Embryonic facial prominence (tissue), 1 donor: Measurements from ENCODE around the gene RAD51.
"Not testable (repeated sequence)": the region's sequence is repeated elsewhere in the genome, so short reads cannot be mapped to it uniquely, and the experiment has no call there.

ENCODE experiments used
- DNase-seq: peaks from one replicate; pipeline ENCODE4 v3.0.0-alpha.2; 2016; ENCODE audit errors: extremely low spot score

Gene RAD51

DNA sequence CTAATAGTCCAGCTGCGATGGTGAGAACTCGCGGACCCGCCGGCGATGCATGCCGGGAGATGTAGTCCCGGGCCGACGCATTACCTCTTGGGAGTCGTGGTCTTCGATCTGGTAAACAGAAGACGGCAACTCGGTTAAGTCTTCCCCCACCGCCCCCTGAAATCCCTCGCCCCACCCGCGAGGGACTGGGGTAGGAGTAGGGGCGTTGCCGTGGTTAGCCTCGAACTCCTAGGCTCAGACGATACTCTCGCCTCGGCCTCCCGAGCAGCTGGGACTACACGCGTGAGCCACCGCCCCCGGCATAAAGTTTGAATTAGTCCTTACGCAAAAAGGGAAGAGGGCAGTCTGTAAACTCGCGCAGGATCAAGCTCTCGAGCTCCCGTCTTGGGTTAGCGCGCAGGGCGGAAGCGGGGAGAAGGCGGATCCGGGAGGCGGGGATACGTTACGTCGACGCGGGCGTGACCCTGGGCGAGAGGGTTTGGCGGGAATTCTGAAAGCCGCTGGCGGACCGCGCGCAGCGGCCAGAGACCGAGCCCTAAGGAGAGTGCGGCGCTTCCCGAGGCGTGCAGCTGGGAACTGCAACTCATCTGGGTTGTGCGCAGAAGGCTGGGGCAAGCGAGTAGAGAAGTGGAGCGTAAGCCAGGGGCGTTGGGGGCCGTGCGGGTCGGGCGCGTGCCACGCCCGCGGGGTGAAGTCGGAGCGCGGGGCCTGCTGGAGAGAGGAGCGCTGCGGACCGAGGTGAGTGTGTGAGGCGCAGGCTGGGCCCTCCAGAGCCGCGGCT is at the start of gene RAD51:
Gene RAD51 (plus strand): TSS at position 487 of the 781 bp plus-strand sequence. CDS start 3,585 bp downstream, outside the sequence.
- peak; percentile 89 for DNase-seq

DNA sequence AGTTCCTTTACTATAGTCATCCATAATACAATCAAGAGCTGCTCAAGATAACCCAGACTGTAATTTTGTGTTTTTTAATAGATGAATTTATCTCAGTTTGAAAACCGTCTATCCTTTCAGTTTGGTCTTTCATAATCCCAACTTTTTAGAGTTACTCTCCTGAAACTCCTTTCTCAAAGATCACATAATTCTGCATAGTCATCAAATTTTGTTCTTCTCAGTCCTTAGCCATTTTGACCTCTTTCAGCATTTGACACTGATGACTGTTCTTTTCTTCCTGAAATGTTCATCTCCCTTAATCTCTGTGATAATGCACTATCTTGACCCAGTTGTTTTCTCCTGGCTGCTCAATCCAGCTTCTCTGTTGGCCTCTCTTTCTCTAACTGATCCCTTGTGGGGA is 47.5 kb upstream of the RAD51 start:
- no peak for DNase-seq

DNA sequence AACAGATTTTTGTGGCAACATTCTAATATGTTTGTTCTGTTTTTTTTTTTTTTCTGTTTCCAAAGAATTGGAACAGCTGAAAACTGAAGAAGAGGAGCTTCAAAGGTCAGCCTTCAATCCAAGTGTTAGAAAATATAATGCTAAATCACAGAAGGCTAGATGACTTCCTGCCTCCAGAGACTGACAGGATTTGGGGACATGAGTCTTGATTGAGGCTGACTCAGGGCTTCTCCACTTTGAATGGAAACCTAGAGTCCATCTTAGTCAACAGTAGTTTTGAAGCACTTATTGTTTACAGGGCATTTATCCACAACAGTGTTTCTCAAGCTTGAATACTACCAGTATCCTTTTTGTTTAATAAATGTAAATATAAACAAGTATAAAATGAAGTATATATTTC is 44.5 kb upstream of the RAD51 start:
- DNase-seq, result no peak

- DNase-seq, result no peak
Observed at GRCh38 chr15:40660686-40661085, 34.3 kb upstream of the RAD51 start.

DNA sequence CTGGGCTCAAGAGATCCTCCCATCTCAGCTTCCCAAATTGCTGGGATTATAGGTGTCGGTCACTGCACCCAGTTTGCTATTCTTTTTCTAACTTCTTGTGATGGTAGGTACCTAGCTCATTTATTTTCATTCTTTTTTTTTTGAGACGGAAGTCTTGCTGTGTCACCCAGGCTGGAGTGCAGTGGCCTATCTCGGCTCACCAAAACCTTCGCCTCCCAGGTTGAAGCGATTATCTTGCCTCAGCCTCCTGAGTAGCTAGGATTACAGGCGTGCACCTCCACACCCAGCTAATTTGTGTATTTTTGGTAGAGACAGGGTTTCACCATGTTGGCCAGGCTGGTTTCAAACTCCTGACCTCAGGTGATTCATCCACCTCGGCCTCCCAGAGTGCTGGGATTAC is 30.1 kb upstream of the RAD51 start:
- DNase-seq, result no peak

DNA sequence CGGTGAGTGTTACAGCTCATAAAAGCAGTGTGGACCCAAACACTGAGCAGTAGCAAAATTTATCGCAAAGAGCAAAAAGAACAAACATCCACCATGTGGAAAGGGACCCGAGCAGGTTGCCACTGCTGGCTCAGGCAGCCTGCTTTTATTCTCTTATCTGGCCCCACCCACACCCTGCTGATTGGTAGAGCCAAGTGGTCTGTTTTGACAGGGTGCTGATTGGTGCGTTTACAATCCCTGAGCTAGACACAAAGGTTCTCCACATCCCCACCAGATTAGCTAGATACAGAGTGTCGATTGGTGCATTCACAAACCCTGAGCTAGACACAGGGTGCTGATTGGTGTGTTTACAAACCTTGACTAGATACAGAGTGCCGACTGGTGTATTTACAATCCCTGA is 18.7 kb upstream of the RAD51 start:
- DNase-seq, result not testable (repeated sequence)

GRCh38 chr15:40676906-40677305 is 18.1 kb upstream of the RAD51 start:
- not testable (repeated sequence) for DNase-seq

- no peak for DNase-seq
Observed at GRCh38 chr15:40680151-40680550, 14.8 kb upstream of the RAD51 start.

- not testable (repeated sequence) for DNase-seq
Observed at GRCh38 chr15:40680959-40681358, 14.0 kb upstream of the RAD51 start.

- DNase-seq, result no peak
Observed at GRCh38 chr15:40684381-40684780, 10.6 kb upstream of the RAD51 start.

- no peak for DNase-seq
Observed at GRCh38 chr15:40685376-40685775, 9.6 kb upstream of the RAD51 start.

GRCh38 chr15:40688932-40689799 is 5.8 kb upstream of the RAD51 start:
- DNase-seq, result no peak

GRCh38 chr15:40691737-40692136 is 3.2 kb upstream of the RAD51 start:
- DNase-seq, result no peak

DNA sequence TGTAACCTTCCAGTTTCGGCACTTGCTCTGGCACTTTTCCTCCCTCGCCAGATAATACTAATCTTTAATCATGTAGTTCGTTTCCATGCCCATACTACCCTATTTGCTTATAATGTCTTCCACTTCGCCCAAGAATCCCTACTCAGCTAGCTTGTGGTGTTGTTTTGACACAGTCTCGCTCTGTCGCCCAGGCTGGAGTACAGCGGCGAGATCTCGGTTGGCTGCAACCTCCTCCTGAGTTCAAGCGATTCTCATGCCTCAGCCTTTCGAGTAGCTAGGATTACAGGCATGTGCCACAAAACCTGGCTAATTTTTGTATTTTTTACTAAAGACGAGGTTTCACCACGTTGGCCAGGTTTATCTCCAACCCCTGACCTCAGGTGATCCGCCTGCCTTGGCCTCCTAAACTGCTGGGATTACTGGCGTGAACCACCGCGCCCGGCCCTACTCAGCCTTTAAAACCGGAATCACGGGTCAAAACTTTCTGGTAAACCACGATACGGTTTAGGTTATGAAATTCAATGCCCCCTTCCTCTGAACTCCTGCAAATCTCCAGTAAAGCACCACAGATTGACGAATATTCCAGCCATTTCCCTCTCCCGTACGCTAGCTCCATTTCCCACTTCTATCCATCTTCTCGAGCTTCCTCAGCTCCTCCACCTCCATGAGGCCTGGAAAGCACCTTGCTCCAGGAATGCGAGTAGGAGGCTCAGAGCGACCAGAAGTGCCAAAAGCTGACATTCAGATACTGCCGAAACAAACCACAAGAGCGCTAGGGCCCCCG is 878 bp upstream of the RAD51 start:
- DNase-seq, result no peak

GRCh38 chr15:40695469-40695890 is 506 bp downstream of the RAD51 start:
- no peak for DNase-seq

- no peak for DNase-seq
Observed at GRCh38 chr15:40696228-40696627, 1.3 kb downstream of the RAD51 start.

GRCh38 chr15:40697916-40698315 is 2.9 kb downstream of the RAD51 start:
- DNase-seq, result no peak

- DNase-seq, result no peak
Observed at GRCh38 chr15:40702077-40702476, 7.1 kb downstream of the RAD51 start.

GRCh38 chr15:40706121-40706520 is 11.1 kb downstream of the RAD51 start:
- DNase-seq, result no peak

GRCh38 chr15:40714144-40714543 is 19.2 kb downstream of the RAD51 start:
- no peak for DNase-seq

GRCh38 chr15:40716165-40716564 is 21.2 kb downstream of the RAD51 start:
- no peak for DNase-seq

DNA sequence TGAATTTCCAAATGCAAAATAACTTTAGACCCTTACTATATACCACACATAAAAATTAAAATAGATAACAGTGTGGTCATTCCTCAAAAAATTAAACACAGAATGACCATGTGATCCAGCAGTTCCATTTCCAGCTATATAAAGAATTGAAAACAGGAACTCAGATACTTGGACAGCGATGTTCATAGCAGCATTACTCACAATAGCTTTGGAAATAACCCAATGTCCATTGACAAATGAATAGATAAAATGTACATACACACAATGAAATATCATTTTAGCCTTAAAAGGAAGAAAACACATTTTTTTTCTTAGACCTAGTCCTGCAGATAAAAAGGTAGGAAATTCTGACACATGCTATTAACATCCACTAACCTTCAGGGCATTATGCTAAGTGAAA is 26.7 kb downstream of the RAD51 start:
- DNase-seq, result no peak
